Activated CD4-positive, alpha-beta T cell treated with anti-CD3 and anti-CD28 coated beads, Interleukin-2, Interleukin-4, amounts not matched to agents 100 ng/mL and 50 ng/mL, durations not matched to agents 16 hours and 8 hours (primary cell): ENCODE data around the gene CPNE5.

ENCODE experiments used
- DNase-seq: peaks from one replicate; pipeline ENCODE4 v3.0.0-alpha.2; 2020; ENCODE audit warnings: low spot score

Gene CPNE5

GRCh38 chr6:36838896-36839748 is at the start of gene CPNE5:
Gene CPNE5 (minus strand): TSS chr6:36839444. CDS start chr6:36839377, 67 bp downstream.
- no peak for DNase-seq

- no peak for DNase-seq
Measured at GRCh38 chr6:36888115-36888643, 48.9 kb upstream of the CPNE5 start.

GRCh38 chr6:36886950-36887618 is 47.8 kb upstream of the CPNE5 start:
- no peak for DNase-seq

GRCh38 chr6:36885461-36886401 is 46.5 kb upstream of the CPNE5 start, which contains the start of gene C6orf89:
Gene C6orf89 (plus strand): TSS chr6:36885952. CDS start chr6:36899445, 13,493 bp downstream.
- peak; percentile 99 for DNase-seq

GRCh38 chr6:36884610-36885009 is 45.4 kb upstream of the CPNE5 start:
- no peak for DNase-seq

GRCh38 chr6:36875250-36875633 is 36.0 kb upstream of the CPNE5 start:
- DNase-seq = no peak

GRCh38 chr6:36874443-36875249 is 35.4 kb upstream of the CPNE5 start, which contains the start of gene PPIL1:
Gene PPIL1 (minus strand): TSS chr6:36874803. CDS start chr6:36874772, 31 bp downstream.
- peak; percentile 87 for DNase-seq

GRCh38 chr6:36873612-36874442 is 34.6 kb upstream of the CPNE5 start:
- peak; percentile 34 for DNase-seq

- no peak for DNase-seq
Measured at GRCh38 chr6:36873115-36873514, 33.9 kb upstream of the CPNE5 start.

GRCh38 chr6:36871686-36872085 is 32.4 kb upstream of the CPNE5 start:
- DNase-seq = no peak

GRCh38 chr6:36867471-36868224 is 28.4 kb upstream of the CPNE5 start:
- DNase-seq = no peak

- no peak for DNase-seq
Measured at GRCh38 chr6:36865835-36866234, 26.6 kb upstream of the CPNE5 start.

GRCh38 chr6:36863670-36864540 is 24.7 kb upstream of the CPNE5 start:
- no peak for DNase-seq

- no peak for DNase-seq
Measured at GRCh38 chr6:36862848-36863382, 23.7 kb upstream of the CPNE5 start.

GRCh38 chr6:36862164-36862847 is 23.1 kb upstream of the CPNE5 start:
- DNase-seq = no peak

- no peak for DNase-seq
Measured at GRCh38 chr6:36860126-36860525, 20.9 kb upstream of the CPNE5 start.

GRCh38 chr6:36858407-36858981 is 19.2 kb upstream of the CPNE5 start:
- DNase-seq = no peak
